DOHH2 (cell line): ENCODE measurements around the gene CXCL16.

Source experiments
- H3F3A ChIP-seq: fragments of 200-600 bp; sonication (generic), shearing (Covaris generic); 2 replicates; pipeline ENCODE4 v1.6.0; 2016; ENCODE audit warnings: antibody characterized with exemption, mild to moderate bottlenecking; ENCODE audit not compliant: control insufficient read depth, insufficient read depth
- H3K27ac ChIP-seq: fragments of 200-600 bp; sonication (generic); 2 replicates; pipeline ENCODE4 v1.5.1; 2014; ENCODE audit warnings: low read depth, mild to moderate bottlenecking, low read length, moderate library complexity
- H3K27me3 ChIP-seq: fragments of 200-600 bp; sonication (generic); 2 replicates; pipeline ENCODE4 v1.6.1; 2014; ENCODE audit warnings: mild to moderate bottlenecking, low read length, mixed read lengths; ENCODE audit not compliant: control insufficient read depth
- H3K36me3 ChIP-seq: fragments of 200-600 bp; sonication (generic); 2 replicates; pipeline ENCODE4 v1.6.1; 2014; ENCODE audit warnings: mild to moderate bottlenecking, low read length, moderate library complexity, mixed read lengths; ENCODE audit not compliant: control insufficient read depth
- H3K4me1 ChIP-seq: fragments of 200-600 bp; sonication (generic); 2 replicates; pipeline ENCODE4 v1.6.1; 2014; ENCODE audit warnings: mild to moderate bottlenecking, low read length, mixed read lengths; ENCODE audit not compliant: control insufficient read depth
- H3K4me2 ChIP-seq: fragments of 200-600 bp; sonication (generic); 2 replicates; pipeline ENCODE4 v1.6.0; 2014; ENCODE audit warnings: mild to moderate bottlenecking, low read length, moderate library complexity
- H3K4me3 ChIP-seq: fragments of 200-600 bp; sonication (generic); 2 replicates; pipeline ENCODE4 v1.5.1; 2014; ENCODE audit warnings: mild to moderate bottlenecking, low read length, mixed read lengths
- H3K79me2 ChIP-seq: fragments of 200-600 bp; sonication (generic); 2 replicates; pipeline ENCODE4 v1.6.1; 2014; ENCODE audit warnings: mild to moderate bottlenecking, low read length, mixed read lengths; ENCODE audit not compliant: control insufficient read depth
- H3K9me2 ChIP-seq: fragments of 200-600 bp; sonication (generic); replicated peaks from 2 replicates; pipeline ENCODE4 v1.6.1; 2014; ENCODE audit warnings: mild to moderate bottlenecking, low read length, mixed read lengths; ENCODE audit not compliant: control insufficient read depth
- H3K9me3 ChIP-seq: fragments of 200-600 bp; sonication (generic); 2 replicates; pipeline ENCODE4 v1.6.1; 2014; ENCODE audit warnings: antibody characterized with exemption, low read length, mixed read lengths; ENCODE audit not compliant: control insufficient read depth, insufficient read depth
- H4K20me1 ChIP-seq: fragments of 200-600 bp; sonication (generic); 2 replicates; pipeline ENCODE4 v1.6.0; 2014; ENCODE audit warnings: low read depth, mild to moderate bottlenecking, antibody characterized with exemption, low read length, moderate library complexity; ENCODE audit not compliant: control insufficient read depth, insufficient read depth
- CTCF ChIP-seq: fragments of 200-600 bp; sonication (generic); IDR thresholded peaks from one replicate; pipeline ENCODE4 v1.5.1; 2014; ENCODE audit warnings: antibody characterized with exemption, mild to moderate bottlenecking, low read depth, low read length; ENCODE audit not compliant: poor library complexity, severe bottlenecking
- EZH2phosphoT487 ChIP-seq: fragments of 200-600 bp; sonication (generic); IDR thresholded peaks from 2 replicates; pipeline ENCODE4 v1.6.1; 2017; ENCODE audit warnings: borderline replicate concordance, mild to moderate bottlenecking, antibody characterized with exemption, low read length, moderate library complexity, mixed read lengths

Gene CXCL16

GRCh38 chr17:4786516-4786915 is 46.8 kb upstream of the CXCL16 start:
- no peak overlapping the region for H3K4me2 ChIP-seq
- no peaks in the 10 kb centered on the region for H3K79me2 ChIP-seq
- H3K36me3 ChIP-seq, result no peaks in the 10 kb centered on the region
- peaks cover 15% of the 10 kb centered on the region for H3K4me1 ChIP-seq
- H3F3A ChIP-seq, result peaks cover 4% of the 10 kb centered on the region; the same call in 1 of the 2 replicates
- peaks cover 12% of the 10 kb centered on the region for H3K27me3 ChIP-seq
- H3K27ac ChIP-seq, result no peak overlapping the region
- no peak for TF ChIP-seq EZH2phosphoT487
- H3K9me2 ChIP-seq, result no peaks in the 10 kb centered on the region
- no peaks in the 10 kb centered on the region for H4K20me1 ChIP-seq
- H3K4me3 ChIP-seq, result no peak overlapping the region
- H3K9me3 ChIP-seq, result no peaks in the 10 kb centered on the region

- H3K27me3 ChIP-seq, result peaks cover 12% of the 10 kb centered on the region
- no peak within 1 kb of the TSS for H3K4me3 ChIP-seq
Observed at GRCh38 chr17:4786106-4786511, 46.4 kb upstream of the CXCL16 start, which contains the start of gene VMO1. Gene VMO1 (minus strand): TSS chr17:4786364. CDS start chr17:4786352, 12 bp downstream.

GRCh38 chr17:4785311-4786105 is 45.8 kb upstream of the CXCL16 start:
- Histone ChIP-seq H3K9me2 (no peaks in the 10 kb centered on the region), H3K9me3 (no peaks in the 10 kb centered on the region), H3K4me1 (peaks cover 12% of the 10 kb centered on the region), H4K20me1 (no peaks in the 10 kb centered on the region), H3K27me3 (peaks cover 12% of the 10 kb centered on the region), H3F3A (peaks cover 4% of the 10 kb centered on the region; the same call in 1 of the 2 replicates), H3K4me2 (no peak overlapping the region), H3K27ac (no peak overlapping the region), H3K36me3 (no peaks in the 10 kb centered on the region), H3K4me3 (no peak overlapping the region), H3K79me2 (no peaks in the 10 kb centered on the region)
- TF ChIP-seq EZH2phosphoT487, result no peak
- no peak for TF ChIP-seq CTCF

More at GRCh38 chr17:4786106-4786511, 46.4 kb upstream of the CXCL16 start, which contains the start of gene VMO1:
- Histone ChIP-seq H3F3A (peaks cover 4% of the 10 kb centered on the region; the same call in 1 of the 2 replicates), H3K9me2 (no peaks in the 10 kb centered on the region), H3K27ac (no peak within 1 kb of the TSS), H3K36me3 (no peaks in the 10 kb centered on the region), H3K79me2 (no peaks in the 10 kb centered on the region), H3K9me3 (no peaks in the 10 kb centered on the region), H3K4me2 (no peak within 1 kb of the TSS), H3K4me1 (peaks cover 15% of the 10 kb centered on the region), H4K20me1 (no peaks in the 10 kb centered on the region)
- TF ChIP-seq EZH2phosphoT487 (no peak), CTCF (no peak)

- no peak for TF ChIP-seq CTCF
- TF ChIP-seq EZH2phosphoT487, result no peak
- H3K36me3 ChIP-seq, result no peaks in the 10 kb centered on the region
- no peaks in the 10 kb centered on the region for H3K4me1 ChIP-seq
- no peaks in the 10 kb centered on the region for H3K9me2 ChIP-seq
- peaks cover 4% of the 10 kb centered on the region; the same call in 1 of the 2 replicates for H3F3A ChIP-seq
- H4K20me1 ChIP-seq, result no peaks in the 10 kb centered on the region
- H3K79me2 ChIP-seq, result no peaks in the 10 kb centered on the region
- no peaks in the 10 kb centered on the region for H3K9me3 ChIP-seq
- H3K27ac ChIP-seq, result no peak overlapping the region
- H3K4me3 ChIP-seq, result no peak overlapping the region
- no peak overlapping the region for H3K4me2 ChIP-seq
- H3K27me3 ChIP-seq, result peaks cover 12% of the 10 kb centered on the region
Observed at GRCh38 chr17:4782652-4783051, 42.9 kb upstream of the CXCL16 start.
